GM23338 (cell line): Measurements from ENCODE around the gene ZNF816.

Source experiments
- CREB1 ChIP-seq: fragments of 250-450 bp; sonication (Bioruptor Pico); IDR thresholded peaks from 2 replicates; pipeline ENCODE4 v1.5.0; 2020; ENCODE audit warnings: low read depth, mild to moderate bottlenecking, moderate library complexity
- CTCF ChIP-seq, 2 experiments: fragments of 200-600 bp in 1 of 2; sonication (generic) in 1 of 2; conservative IDR thresholded peaks; 2 replicates each; pipeline versions ENCODE4 v1.5.1 to v1.6.1; 2016 to 2017; ENCODE audit warnings: antibody characterized with exemption in 2 of 2, low read depth in 2 of 2, mild to moderate bottlenecking in 2 of 2, moderate library complexity in 1 of 2
- EZH2 ChIP-seq: fragments of 200-600 bp; sonication (generic); IDR thresholded peaks from one replicate; pipeline ENCODE4 v1.8.0; 2017; ENCODE audit warnings: antibody characterized with exemption, mild to moderate bottlenecking, low read depth; ENCODE audit not compliant: unreplicated experiment
- EZH2phosphoT487 ChIP-seq: fragments of 200-600 bp; sonication (generic); IDR thresholded peaks from one replicate; pipeline ENCODE4 v1.8.1; 2018; ENCODE audit warnings: antibody characterized with exemption; ENCODE audit not compliant: unreplicated experiment
- JUNB ChIP-seq: IDR thresholded peaks from one replicate; pipeline ENCODE4 v1.6.1; 2016; ENCODE audit warnings: antibody characterized with exemption; ENCODE audit not compliant: unreplicated experiment
- NANOG ChIP-seq: IDR thresholded peaks from 2 replicates; pipeline ENCODE4 v1.6.1; 2016; ENCODE audit warnings: antibody characterized with exemption, borderline replicate concordance
- POLR2AphosphoS5 ChIP-seq: IDR thresholded peaks from 2 replicates; pipeline ENCODE4 v1.6.1; 2016; ENCODE audit warnings: antibody characterized with exemption, low read depth

- TF ChIP-seq CTCF (conservative IDR thresholded peaks at IDR 0.05; ENCODE audit: low read depth in 2 of 2) (no peak), JUNB (no peak), EZH2phosphoT487 (no peak), EZH2 (no peak), CREB1 (CRISPR knock-in tag) (no peak), POLR2AphosphoS5 (no peak), NANOG (no peak)
These were observed 60.8 kb downstream of the ZNF816 start for GRCh38 chr19:52901842-52902241.
